Fibroblast of skin of right quadriceps (primary cell): ENCODE data around the gene HACD1.

Experiments used
- DNase-seq: peaks from one replicate; pipeline ENCODE4 v3.0.0-alpha.2; 2013

Gene HACD1

GRCh38 chr10:17576768-17577167 is 40.4 kb downstream of the HACD1 start:
- no peak for DNase-seq

- DNase-seq: no peak
These were observed 52.3 kb downstream of the HACD1 start for GRCh38 chr10:17564911-17565310.

GRCh38 chr10:17563452-17563851 is 53.7 kb downstream of the HACD1 start:
- DNase-seq: no peak

GRCh38 chr10:17562614-17563013 is 54.6 kb downstream of the HACD1 start:
- peak; percentile 84 for DNase-seq

GRCh38 chr10:17561111-17561510 is 56.1 kb downstream of the HACD1 start:
- DNase-seq: peak; percentile 25

- no peak for DNase-seq
These were observed 59.7 kb downstream of the HACD1 start for GRCh38 chr10:17557459-17557858.

GRCh38 chr10:17548770-17549169 is 68.4 kb downstream of the HACD1 start:
- peak; percentile 32 for DNase-seq

GRCh38 chr10:17548162-17548561 is 69.0 kb downstream of the HACD1 start:
- DNase-seq: no peak

GRCh38 chr10:17547060-17547459 is 70.1 kb downstream of the HACD1 start:
- DNase-seq: peak; percentile 23

- DNase-seq: no peak
These were observed 72.7 kb downstream of the HACD1 start for GRCh38 chr10:17544465-17544864.
